GM23338 (cell line): Measurements from ENCODE around the gene SETBP1. TPM values are rescaled to one million over a fixed set of nuclear protein-coding genes. Genes with fewer than 3 reads are reported as not detected.

Experiments used
- ATAC-seq: fragments of 200-7000 bp; cut with Tn5 transposase; 3 replicates; pipeline ENCODE4 v1.9.1; 2020
- DNase-seq: peaks from one replicate; pipeline ENCODE4 v3.0.0-alpha.2; 2015; ENCODE audit warnings: low spot score
- H2AFZ ChIP-seq: fragments of 200-600 bp; sonication (generic); 2 replicates; pipeline ENCODE4 v1.8.0; 2016; ENCODE audit warnings: antibody characterized with exemption, mild to moderate bottlenecking, moderate library complexity
- H3F3A ChIP-seq: fragments of 200-600 bp; sonication (generic); replicated peaks from 2 replicates; pipeline ENCODE4 v1.8.0; 2017; ENCODE audit warnings: antibody characterized with exemption, mixed run types, low read depth
- H3K27ac ChIP-seq: fragments of 200-600 bp; sonication (generic); 2 replicates; pipeline ENCODE4 v1.6.1; 2016; ENCODE audit warnings: low read depth
- H3K27me3 ChIP-seq: fragments of 200-600 bp; sonication (generic); 2 replicates; pipeline ENCODE4 v1.8.0; 2016; ENCODE audit warnings: mild to moderate bottlenecking, mixed run types, moderate library complexity; ENCODE audit not compliant: insufficient read depth
- H3K36me3 ChIP-seq: fragments of 200-600 bp; sonication (generic); 2 replicates; pipeline ENCODE4 v1.8.0; 2016; ENCODE audit warnings: mild to moderate bottlenecking; ENCODE audit not compliant: insufficient read depth
- H3K4me1 ChIP-seq: fragments of 200-600 bp; sonication (generic); 2 replicates; pipeline ENCODE4 v1.8.0; 2016; ENCODE audit warnings: mild to moderate bottlenecking, moderate library complexity; ENCODE audit not compliant: insufficient read depth
- H3K4me2 ChIP-seq: fragments of 200-600 bp; sonication (generic); 2 replicates; pipeline ENCODE4 v1.7.1; 2017; ENCODE audit warnings: mixed run types
- H3K4me3 ChIP-seq: fragments of 200-600 bp; sonication (generic); 2 replicates; pipeline ENCODE4 v1.6.1; 2016; ENCODE audit warnings: mixed run types
- H3K79me2 ChIP-seq: fragments of 200-600 bp; sonication (generic); replicated peaks from 2 replicates; pipeline ENCODE4 v1.8.0; 2017; ENCODE audit warnings: mild to moderate bottlenecking; ENCODE audit not compliant: insufficient read depth
- H3K9me2 ChIP-seq: fragments of 200-600 bp; sonication (generic); 2 replicates; pipeline ENCODE4 v1.8.0; 2017; ENCODE audit not compliant: insufficient read depth
- H4K20me1 ChIP-seq: fragments of 200-600 bp; sonication (generic); replicated peaks from 2 replicates; pipeline ENCODE4 v1.8.0; 2017; ENCODE audit warnings: mild to moderate bottlenecking; ENCODE audit not compliant: insufficient read depth
- H3K27ac Mint-ChIP-seq: 2 replicates; pipeline ENCODE4 v1.8.0; 2020; ENCODE audit warnings: inconsistent platforms, mild to moderate bottlenecking, moderate library complexity, mixed read lengths
- H3K27me3 Mint-ChIP-seq: 3 replicates; pipeline ENCODE4 v1.8.0; 2022; ENCODE audit warnings: low read depth, mild to moderate bottlenecking, moderate library complexity, mixed read lengths, inconsistent platforms; ENCODE audit not compliant: insufficient read depth, poor library complexity
- H3K36me3 Mint-ChIP-seq: 3 replicates; pipeline ENCODE4 v1.8.0; 2021; ENCODE audit warnings: low read depth, mild to moderate bottlenecking, inconsistent platforms, moderate library complexity, mixed read lengths
- H3K4me1 Mint-ChIP-seq: 3 replicates; pipeline ENCODE4 v1.8.0; 2020; ENCODE audit warnings: mild to moderate bottlenecking, inconsistent platforms, mixed read lengths
- H3K4me3 Mint-ChIP-seq: 3 replicates; pipeline ENCODE4 v1.8.0; 2021; ENCODE audit warnings: moderate library complexity, mild to moderate bottlenecking, inconsistent platforms, mixed read lengths
- H3K9me3 Mint-ChIP-seq: 3 replicates; pipeline ENCODE4 v1.8.0; 2020; ENCODE audit warnings: moderate library complexity, mild to moderate bottlenecking, inconsistent platforms, mixed read lengths
- CREB1 ChIP-seq: fragments of 250-450 bp; sonication (Bioruptor Pico); IDR thresholded peaks from 2 replicates; pipeline ENCODE4 v1.5.0; 2020; ENCODE audit warnings: low read depth, mild to moderate bottlenecking, moderate library complexity
- EZH2 ChIP-seq: fragments of 200-600 bp; sonication (generic); IDR thresholded peaks from one replicate; pipeline ENCODE4 v1.8.0; 2017; ENCODE audit warnings: antibody characterized with exemption, mild to moderate bottlenecking, low read depth; ENCODE audit not compliant: unreplicated experiment
- EZH2phosphoT487 ChIP-seq: fragments of 200-600 bp; sonication (generic); IDR thresholded peaks from one replicate; pipeline ENCODE4 v1.8.1; 2018; ENCODE audit warnings: antibody characterized with exemption; ENCODE audit not compliant: unreplicated experiment
- JUNB ChIP-seq: IDR thresholded peaks from one replicate; pipeline ENCODE4 v1.6.1; 2016; ENCODE audit warnings: antibody characterized with exemption; ENCODE audit not compliant: unreplicated experiment
- NANOG ChIP-seq: IDR thresholded peaks from 2 replicates; pipeline ENCODE4 v1.6.1; 2016; ENCODE audit warnings: antibody characterized with exemption, borderline replicate concordance
- POLR2AphosphoS5 ChIP-seq: IDR thresholded peaks from 2 replicates; pipeline ENCODE4 v1.6.1; 2016; ENCODE audit warnings: antibody characterized with exemption, low read depth
- STAT1 ChIP-seq: IDR thresholded peaks from one replicate; pipeline ENCODE4 v1.6.1; 2016; ENCODE audit warnings: antibody characterized with exemption; ENCODE audit not compliant: unreplicated experiment
- ZNF114 ChIP-seq: fragments of 250-450 bp; sonication (Bioruptor Pico); IDR thresholded peaks from 2 replicates; pipeline ENCODE4 v1.5.0; 2020; ENCODE audit warnings: mild to moderate bottlenecking, moderate library complexity
- ZNF331 ChIP-seq: fragments of 250-450 bp; sonication (Bioruptor Pico); IDR thresholded peaks from 2 replicates; pipeline ENCODE4 v1.5.0; 2020; ENCODE audit warnings: low read depth, mild to moderate bottlenecking, moderate library complexity
- polyA plus RNA-seq: library from polyadenylated mRNA; unstranded; fragments of >200 nt; fragmentation: Nextera tagmentation; extraction: Ambion mirVana; gene quantifications from 2 replicates; pipeline ENCODE4 v1.2.1, GENCODE V29; 2016
- total RNA-seq: library from RNA; depleted of rRNA; stranded (reverse); fragments of >200 nt; shearing (Covaris generic); gene quantifications from 2 replicates; pipeline ENCODE4 v1.2.3, GENCODE V29; 2014
- TF ChIP-seq, protein P1 (sequence below): IDR thresholded peaks from one replicate; pipeline ENCODE4 v1.6.1; 2018; ENCODE audit warnings: antibody characterized with exemption; ENCODE audit not compliant: unreplicated experiment
- TF ChIP-seq, protein P2 (sequence below), 2 experiments: fragments of 200-600 bp in 1 of 2; sonication (generic) in 1 of 2; conservative IDR thresholded peaks; 2 replicates each; pipeline versions ENCODE4 v1.5.1 to v1.6.1; 2016 to 2017; ENCODE audit warnings: antibody characterized with exemption in 2 of 2, low read depth in 2 of 2, mild to moderate bottlenecking in 2 of 2, moderate library complexity in 1 of 2
- TF ChIP-seq, protein P3 (sequence below): IDR thresholded peaks from 2 replicates; pipeline ENCODE4 v1.6.1; 2016; ENCODE audit warnings: antibody characterized with exemption
- TF ChIP-seq, protein P4 (sequence below): fragments of 250-450 bp; sonication (Bioruptor Pico); IDR thresholded peaks from 2 replicates; pipeline ENCODE4 v1.5.0; 2020; ENCODE audit warnings: mild to moderate bottlenecking, moderate library complexity

SETBP1 gene
- total and polyA plus RNA-seq, 2 experiments from 2014 or later = 1.6 to 5.5 TPM

- Histone ChIP-seq H3K4me3 (no peak overlapping the region), H3K4me2 (no peak overlapping the region), H3F3A (no peaks in the 10 kb centered on the region), H3K79me2 (no peaks in the 10 kb centered on the region), H2AFZ (no peak overlapping the region), H3K36me3 (no peaks in the 10 kb centered on the region), H4K20me1 (no peaks in the 10 kb centered on the region), H3K27me3 (no peaks in the 10 kb centered on the region), H3K9me2 (0 out of 2 replicates have a peak, but pooled peaks cover 3% of the 10 kb centered on the region), H3K4me1 (no peaks in the 10 kb centered on the region), H3K27ac (no peak overlapping the region)
- no peaks in the 10 kb centered on the region for H3K36me3 Mint-ChIP-seq
- TF ChIP-seq, protein P1, sequence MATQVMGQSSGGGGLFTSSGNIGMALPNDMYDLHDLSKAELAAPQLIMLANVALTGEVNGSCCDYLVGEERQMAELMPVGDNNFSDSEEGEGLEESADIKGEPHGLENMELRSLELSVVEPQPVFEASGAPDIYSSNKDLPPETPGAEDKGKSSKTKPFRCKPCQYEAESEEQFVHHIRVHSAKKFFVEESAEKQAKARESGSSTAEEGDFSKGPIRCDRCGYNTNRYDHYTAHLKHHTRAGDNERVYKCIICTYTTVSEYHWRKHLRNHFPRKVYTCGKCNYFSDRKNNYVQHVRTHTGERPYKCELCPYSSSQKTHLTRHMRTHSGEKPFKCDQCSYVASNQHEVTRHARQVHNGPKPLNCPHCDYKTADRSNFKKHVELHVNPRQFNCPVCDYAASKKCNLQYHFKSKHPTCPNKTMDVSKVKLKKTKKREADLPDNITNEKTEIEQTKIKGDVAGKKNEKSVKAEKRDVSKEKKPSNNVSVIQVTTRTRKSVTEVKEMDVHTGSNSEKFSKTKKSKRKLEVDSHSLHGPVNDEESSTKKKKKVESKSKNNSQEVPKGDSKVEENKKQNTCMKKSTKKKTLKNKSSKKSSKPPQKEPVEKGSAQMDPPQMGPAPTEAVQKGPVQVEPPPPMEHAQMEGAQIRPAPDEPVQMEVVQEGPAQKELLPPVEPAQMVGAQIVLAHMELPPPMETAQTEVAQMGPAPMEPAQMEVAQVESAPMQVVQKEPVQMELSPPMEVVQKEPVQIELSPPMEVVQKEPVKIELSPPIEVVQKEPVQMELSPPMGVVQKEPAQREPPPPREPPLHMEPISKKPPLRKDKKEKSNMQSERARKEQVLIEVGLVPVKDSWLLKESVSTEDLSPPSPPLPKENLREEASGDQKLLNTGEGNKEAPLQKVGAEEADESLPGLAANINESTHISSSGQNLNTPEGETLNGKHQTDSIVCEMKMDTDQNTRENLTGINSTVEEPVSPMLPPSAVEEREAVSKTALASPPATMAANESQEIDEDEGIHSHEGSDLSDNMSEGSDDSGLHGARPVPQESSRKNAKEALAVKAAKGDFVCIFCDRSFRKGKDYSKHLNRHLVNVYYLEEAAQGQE = no peak
- TF ChIP-seq ZNF114 (CRISPR knock-in tag) (no peak), ZNF331 (CRISPR knock-in tag) (no peak), POLR2AphosphoS5 (no peak), EZH2 (no peak), EZH2phosphoT487 (no peak), CREB1 (no peak), JUNB (no peak), STAT1 (no peak), NANOG (no peak)
- TF ChIP-seq, protein P2, sequence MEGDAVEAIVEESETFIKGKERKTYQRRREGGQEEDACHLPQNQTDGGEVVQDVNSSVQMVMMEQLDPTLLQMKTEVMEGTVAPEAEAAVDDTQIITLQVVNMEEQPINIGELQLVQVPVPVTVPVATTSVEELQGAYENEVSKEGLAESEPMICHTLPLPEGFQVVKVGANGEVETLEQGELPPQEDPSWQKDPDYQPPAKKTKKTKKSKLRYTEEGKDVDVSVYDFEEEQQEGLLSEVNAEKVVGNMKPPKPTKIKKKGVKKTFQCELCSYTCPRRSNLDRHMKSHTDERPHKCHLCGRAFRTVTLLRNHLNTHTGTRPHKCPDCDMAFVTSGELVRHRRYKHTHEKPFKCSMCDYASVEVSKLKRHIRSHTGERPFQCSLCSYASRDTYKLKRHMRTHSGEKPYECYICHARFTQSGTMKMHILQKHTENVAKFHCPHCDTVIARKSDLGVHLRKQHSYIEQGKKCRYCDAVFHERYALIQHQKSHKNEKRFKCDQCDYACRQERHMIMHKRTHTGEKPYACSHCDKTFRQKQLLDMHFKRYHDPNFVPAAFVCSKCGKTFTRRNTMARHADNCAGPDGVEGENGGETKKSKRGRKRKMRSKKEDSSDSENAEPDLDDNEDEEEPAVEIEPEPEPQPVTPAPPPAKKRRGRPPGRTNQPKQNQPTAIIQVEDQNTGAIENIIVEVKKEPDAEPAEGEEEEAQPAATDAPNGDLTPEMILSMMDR (conservative IDR thresholded peaks at IDR 0.05; ENCODE audit: low read depth in 2 of 2) = no peak
- TF ChIP-seq, protein P3, sequence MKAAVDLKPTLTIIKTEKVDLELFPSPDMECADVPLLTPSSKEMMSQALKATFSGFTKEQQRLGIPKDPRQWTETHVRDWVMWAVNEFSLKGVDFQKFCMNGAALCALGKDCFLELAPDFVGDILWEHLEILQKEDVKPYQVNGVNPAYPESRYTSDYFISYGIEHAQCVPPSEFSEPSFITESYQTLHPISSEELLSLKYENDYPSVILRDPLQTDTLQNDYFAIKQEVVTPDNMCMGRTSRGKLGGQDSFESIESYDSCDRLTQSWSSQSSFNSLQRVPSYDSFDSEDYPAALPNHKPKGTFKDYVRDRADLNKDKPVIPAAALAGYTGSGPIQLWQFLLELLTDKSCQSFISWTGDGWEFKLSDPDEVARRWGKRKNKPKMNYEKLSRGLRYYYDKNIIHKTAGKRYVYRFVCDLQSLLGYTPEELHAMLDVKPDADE = no peak
- TF ChIP-seq, protein P4, sequence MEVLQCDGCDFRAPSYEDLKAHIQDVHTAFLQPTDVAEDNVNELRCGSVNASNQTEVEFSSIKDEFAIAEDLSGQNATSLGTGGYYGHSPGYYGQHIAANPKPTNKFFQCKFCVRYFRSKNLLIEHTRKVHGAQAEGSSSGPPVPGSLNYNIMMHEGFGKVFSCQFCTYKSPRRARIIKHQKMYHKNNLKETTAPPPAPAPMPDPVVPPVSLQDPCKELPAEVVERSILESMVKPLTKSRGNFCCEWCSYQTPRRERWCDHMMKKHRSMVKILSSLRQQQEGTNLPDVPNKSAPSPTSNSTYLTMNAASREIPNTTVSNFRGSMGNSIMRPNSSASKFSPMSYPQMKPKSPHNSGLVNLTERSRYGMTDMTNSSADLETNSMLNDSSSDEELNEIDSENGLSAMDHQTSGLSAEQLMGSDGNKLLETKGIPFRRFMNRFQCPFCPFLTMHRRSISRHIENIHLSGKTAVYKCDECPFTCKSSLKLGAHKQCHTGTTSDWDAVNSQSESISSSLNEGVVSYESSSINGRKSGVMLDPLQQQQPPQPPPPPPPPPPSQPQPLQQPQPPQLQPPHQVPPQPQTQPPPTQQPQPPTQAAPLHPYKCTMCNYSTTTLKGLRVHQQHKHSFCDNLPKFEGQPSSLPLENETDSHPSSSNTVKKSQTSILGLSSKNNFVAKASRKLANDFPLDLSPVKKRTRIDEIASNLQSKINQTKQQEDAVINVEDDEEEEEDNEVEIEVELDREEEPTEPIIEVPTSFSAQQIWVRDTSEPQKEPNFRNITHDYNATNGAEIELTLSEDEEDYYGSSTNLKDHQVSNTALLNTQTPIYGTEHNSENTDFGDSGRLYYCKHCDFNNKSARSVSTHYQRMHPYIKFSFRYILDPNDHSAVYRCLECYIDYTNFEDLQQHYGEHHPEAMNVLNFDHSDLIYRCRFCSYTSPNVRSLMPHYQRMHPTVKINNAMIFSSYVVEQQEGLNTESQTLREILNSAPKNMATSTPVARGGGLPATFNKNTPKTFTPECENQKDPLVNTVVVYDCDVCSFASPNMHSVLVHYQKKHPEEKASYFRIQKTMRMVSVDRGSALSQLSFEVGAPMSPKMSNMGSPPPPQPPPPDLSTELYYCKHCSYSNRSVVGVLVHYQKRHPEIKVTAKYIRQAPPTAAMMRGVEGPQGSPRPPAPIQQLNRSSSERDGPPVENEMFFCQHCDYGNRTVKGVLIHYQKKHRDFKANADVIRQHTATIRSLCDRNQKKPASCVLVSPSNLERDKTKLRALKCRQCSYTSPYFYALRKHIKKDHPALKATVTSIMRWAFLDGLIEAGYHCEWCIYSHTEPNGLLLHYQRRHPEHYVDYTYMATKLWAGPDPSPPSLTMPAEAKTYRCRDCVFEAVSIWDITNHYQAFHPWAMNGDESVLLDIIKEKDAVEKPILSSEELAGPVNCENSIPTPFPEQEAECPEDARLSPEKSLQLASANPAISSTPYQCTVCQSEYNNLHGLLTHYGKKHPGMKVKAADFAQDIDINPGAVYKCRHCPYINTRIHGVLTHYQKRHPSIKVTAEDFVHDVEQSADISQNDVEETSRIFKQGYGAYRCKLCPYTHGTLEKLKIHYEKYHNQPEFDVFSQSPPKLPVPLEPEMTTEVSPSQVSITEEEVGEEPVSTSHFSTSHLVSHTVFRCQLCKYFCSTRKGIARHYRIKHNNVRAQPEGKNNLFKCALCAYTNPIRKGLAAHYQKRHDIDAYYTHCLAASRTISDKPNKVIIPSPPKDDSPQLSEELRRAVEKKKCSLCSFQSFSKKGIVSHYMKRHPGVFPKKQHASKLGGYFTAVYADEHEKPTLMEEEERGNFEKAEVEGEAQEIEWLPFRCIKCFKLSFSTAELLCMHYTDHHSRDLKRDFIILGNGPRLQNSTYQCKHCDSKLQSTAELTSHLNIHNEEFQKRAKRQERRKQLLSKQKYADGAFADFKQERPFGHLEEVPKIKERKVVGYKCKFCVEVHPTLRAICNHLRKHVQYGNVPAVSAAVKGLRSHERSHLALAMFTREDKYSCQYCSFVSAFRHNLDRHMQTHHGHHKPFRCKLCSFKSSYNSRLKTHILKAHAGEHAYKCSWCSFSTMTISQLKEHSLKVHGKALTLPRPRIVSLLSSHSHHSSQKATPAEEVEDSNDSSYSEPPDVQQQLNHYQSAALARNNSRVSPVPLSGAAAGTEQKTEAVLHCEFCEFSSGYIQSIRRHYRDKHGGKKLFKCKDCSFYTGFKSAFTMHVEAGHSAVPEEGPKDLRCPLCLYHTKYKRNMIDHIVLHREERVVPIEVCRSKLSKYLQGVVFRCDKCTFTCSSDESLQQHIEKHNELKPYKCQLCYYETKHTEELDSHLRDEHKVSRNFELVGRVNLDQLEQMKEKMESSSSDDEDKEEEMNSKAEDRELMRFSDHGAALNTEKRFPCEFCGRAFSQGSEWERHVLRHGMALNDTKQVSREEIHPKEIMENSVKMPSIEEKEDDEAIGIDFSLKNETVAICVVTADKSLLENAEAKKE (CRISPR knock-in tag) = no peak
- H3K4me1 Mint-ChIP-seq = peaks cover 8% of the 10 kb centered on the region; the same call in 2 of the 3 replicates
- no peaks in the 10 kb centered on the region for H3K9me3 Mint-ChIP-seq
- no peak overlapping the region for H3K4me3 Mint-ChIP-seq
- no peak for DNase-seq
- H3K27ac Mint-ChIP-seq = no peak overlapping the region
- peaks cover 2% of the 10 kb centered on the region for H3K27me3 Mint-ChIP-seq
- no peak for ATAC-seq
These were observed 379.0 kb downstream of the SETBP1 start for GRCh38 chr18:45059695-45060094.
